Measurements from ENCODE around the gene MED25. TPM values are rescaled to one million over a fixed set of nuclear protein-coding genes. Genes with fewer than 3 reads are reported as not detected.

The MED25 gene
- total RNA-seq, 3 donors from 2014 or later, result 16.3 to 27.5 (median 20.6) TPM

DNA sequence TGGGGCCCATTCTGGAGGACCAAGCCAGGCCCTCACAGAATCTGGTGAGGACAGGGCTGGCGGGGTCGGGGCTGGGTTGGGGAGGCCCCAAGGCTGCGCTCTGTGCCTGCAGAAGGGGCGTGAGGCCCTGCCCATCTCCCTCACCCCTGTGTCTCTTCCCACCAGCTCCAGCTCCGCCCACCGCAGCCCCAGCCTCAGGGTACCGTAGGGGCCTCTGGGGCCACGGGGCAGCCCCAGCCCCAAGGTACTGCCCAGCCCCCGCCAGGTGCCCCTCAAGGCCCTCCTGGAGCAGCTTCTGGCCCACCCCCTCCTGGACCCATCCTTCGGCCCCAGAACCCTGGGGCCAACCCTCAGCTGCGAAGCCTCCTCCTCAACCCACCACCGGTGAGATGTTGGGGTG lies 17.5 kb downstream of the MED25 start:
- H3K4me3 ChIP-seq, result no peak overlapping the region
- no peaks in the 10 kb centered on the region for H3K36me3 ChIP-seq
- H3K27me3 ChIP-seq, result no peaks in the 10 kb centered on the region
- H3K4me1 ChIP-seq, result no peaks in the 10 kb centered on the region
- TF ChIP-seq, protein P1, sequence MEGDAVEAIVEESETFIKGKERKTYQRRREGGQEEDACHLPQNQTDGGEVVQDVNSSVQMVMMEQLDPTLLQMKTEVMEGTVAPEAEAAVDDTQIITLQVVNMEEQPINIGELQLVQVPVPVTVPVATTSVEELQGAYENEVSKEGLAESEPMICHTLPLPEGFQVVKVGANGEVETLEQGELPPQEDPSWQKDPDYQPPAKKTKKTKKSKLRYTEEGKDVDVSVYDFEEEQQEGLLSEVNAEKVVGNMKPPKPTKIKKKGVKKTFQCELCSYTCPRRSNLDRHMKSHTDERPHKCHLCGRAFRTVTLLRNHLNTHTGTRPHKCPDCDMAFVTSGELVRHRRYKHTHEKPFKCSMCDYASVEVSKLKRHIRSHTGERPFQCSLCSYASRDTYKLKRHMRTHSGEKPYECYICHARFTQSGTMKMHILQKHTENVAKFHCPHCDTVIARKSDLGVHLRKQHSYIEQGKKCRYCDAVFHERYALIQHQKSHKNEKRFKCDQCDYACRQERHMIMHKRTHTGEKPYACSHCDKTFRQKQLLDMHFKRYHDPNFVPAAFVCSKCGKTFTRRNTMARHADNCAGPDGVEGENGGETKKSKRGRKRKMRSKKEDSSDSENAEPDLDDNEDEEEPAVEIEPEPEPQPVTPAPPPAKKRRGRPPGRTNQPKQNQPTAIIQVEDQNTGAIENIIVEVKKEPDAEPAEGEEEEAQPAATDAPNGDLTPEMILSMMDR (IDR thresholded peaks at IDR 0.05), result no peak
- no peak for TF ChIP-seq POLR2AphosphoS5 (IDR thresholded peaks at IDR 0.05)
- no peak for TF ChIP-seq POLR2A (IDR thresholded peaks at IDR 0.05)
- no peak overlapping the region for H3K27ac ChIP-seq
- no peaks in the 10 kb centered on the region for H3K9me3 ChIP-seq
- intact Hi-C loops (cut with DNase I; ENCODE audit: low total_unique reads), result no loop called here
- no peak for DNase-seq (ENCODE audit: low spot score in 2 of 2)

DNA sequence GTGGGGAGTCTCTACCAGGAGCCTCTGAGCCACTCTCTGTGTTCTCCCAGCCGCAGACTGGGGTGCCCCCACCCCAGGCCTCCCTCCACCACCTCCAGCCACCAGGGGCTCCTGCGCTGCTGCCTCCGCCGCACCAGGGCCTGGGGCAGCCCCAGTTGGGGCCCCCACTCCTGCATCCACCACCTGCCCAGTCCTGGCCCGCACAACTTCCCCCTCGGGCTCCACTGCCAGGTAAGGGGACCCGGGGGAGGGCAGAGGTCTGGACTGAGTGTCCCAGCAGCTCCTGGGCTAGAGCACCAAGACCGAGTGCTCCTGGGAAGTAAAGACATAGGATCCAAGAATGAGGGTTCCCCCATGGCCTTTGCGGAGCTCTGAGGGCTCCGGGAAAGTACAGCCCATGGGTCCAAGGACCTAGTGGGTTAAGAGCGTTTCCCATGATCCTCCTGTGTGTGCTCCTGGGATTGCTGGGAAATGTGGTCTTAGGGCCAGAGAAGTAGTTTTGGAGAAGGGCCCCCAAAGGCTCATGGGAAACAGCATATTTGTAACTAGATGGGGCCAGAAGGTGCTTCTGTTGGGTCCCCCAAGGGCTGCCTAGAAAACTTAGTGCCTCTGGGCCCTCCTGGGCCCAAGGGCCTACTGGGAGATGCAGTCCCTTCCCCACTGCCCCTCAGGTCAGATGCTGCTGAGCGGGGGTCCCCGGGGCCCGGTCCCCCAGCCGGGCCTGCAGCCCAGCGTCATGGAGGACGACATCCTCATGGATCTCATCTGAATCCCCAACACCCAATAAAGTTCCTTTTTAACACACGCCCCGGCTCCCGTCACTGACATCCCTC lies 18.3 kb downstream of the MED25 start:
- Histone ChIP-seq H3K36me3 (no peaks in the 10 kb centered on the region), H3K9me3 (no peaks in the 10 kb centered on the region), H3K27ac (no peak overlapping the region), H3K27me3 (no peaks in the 10 kb centered on the region), H3K4me3 (no peak overlapping the region), H3K4me1 (no peaks in the 10 kb centered on the region)
- no peak for DNase-seq (ENCODE audit: low spot score in 2 of 2)
- TF ChIP-seq POLR2AphosphoS5 (IDR thresholded peaks at IDR 0.05), result no peak
- TF ChIP-seq, protein P1 (IDR thresholded peaks at IDR 0.05), result no peak
- TF ChIP-seq POLR2A (IDR thresholded peaks at IDR 0.05), result no peak
- intact Hi-C loops (cut with DNase I; ENCODE audit: low total_unique reads), result no loop called here

DNA sequence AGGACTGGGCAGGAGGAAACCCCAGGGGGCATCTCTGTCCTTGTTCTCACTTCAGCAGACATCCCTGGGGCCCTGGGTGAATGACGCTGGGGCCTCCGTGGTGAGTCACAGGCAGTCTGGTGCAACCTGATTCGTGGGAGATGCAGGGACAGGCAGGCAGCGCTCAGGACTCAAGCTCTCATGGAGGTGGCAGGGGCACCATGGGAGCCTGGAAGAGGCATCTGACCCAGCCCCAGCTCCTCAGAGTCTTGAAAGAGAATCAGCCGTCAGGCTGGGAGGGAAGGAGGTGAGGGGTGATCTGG lies 18.9 kb downstream of the MED25 start:
- Histone ChIP-seq H3K36me3 (no peaks in the 10 kb centered on the region), H3K4me1 (no peaks in the 10 kb centered on the region), H3K9me3 (no peaks in the 10 kb centered on the region), H3K4me3 (no peak overlapping the region), H3K27ac (no peak overlapping the region), H3K27me3 (no peaks in the 10 kb centered on the region)
- no peak for TF ChIP-seq POLR2AphosphoS5 (IDR thresholded peaks at IDR 0.05)
- no peak for TF ChIP-seq POLR2A (IDR thresholded peaks at IDR 0.05)
- TF ChIP-seq, protein P1 (IDR thresholded peaks at IDR 0.05), result no peak
- DNase-seq (ENCODE audit: low spot score in 2 of 2), result no peak
- intact Hi-C loops (cut with DNase I; ENCODE audit: low total_unique reads), result no loop called here

DNA sequence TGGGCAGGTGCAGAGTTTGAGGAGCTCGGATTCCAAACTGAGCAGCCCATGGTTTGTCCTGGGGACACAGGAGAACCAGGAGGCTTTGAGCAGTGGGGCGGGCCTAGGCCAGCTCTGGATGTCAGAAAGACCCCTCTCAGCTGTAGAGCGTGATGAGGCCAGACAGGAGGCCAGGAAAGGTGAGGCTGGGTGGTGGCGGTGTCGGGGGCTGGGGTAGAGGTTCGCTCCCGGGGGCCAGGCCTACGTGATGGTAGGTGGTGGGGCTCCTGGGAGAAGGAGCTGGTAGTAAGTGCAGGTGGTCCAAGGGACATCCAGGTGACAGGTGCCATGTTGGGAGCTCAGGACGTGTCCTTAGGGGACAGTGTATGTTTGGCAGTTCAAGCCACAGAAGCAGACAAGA lies 19.3 kb downstream of the MED25 start:
- no peaks in the 10 kb centered on the region for H3K36me3 ChIP-seq
- H3K4me3 ChIP-seq, result no peak overlapping the region
- H3K27ac ChIP-seq, result no peak overlapping the region
- TF ChIP-seq, protein P1 (IDR thresholded peaks at IDR 0.05), result no peak
- no peak for TF ChIP-seq POLR2A (IDR thresholded peaks at IDR 0.05)
- H3K27me3 ChIP-seq, result no peaks in the 10 kb centered on the region
- DNase-seq (ENCODE audit: low spot score in 2 of 2), result no peak
- intact Hi-C loops (cut with DNase I; ENCODE audit: low total_unique reads), result no loop called here
- H3K4me1 ChIP-seq, result no peaks in the 10 kb centered on the region
- H3K9me3 ChIP-seq, result no peaks in the 10 kb centered on the region

DNA sequence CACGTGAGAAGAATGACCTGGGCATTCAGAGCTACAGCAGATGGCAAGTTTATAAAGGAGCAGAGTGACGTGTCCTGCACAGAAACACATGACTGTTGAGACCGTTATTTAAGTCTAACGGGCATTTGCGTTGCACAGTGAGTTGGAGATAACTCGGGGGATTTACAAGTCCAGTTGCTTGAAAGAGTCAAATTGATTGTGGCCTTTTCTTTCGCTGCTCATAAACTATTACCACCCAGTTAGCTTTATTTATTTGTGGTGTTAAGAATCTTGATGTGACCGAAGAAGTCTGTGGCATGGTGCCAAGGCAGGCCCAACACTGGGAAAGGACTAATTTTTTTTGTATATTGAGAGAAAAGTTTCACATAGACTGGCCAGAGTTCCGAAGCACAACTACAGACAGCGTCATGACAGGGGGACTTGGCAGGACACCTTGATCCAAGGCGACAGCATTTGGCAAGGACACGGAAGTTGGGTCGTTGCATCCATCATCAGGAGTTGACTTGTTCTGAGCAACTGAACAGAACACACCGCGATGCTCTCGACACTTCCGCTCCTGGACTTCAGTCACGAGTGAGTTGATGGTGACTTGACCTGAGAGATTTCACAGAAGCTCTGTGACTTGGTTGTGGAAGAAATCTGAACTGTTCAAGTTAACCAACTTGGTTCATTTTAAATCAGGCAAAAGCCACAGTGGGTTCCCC lies 20.9 kb downstream of the MED25 start:
- H3K4me3 ChIP-seq, result no peak overlapping the region
- H3K36me3 ChIP-seq, result no peaks in the 10 kb centered on the region
- DNase-seq (ENCODE audit: low spot score in 2 of 2), result no peak
- intact Hi-C loops (cut with DNase I; ENCODE audit: low total_unique reads), result no loop called here
- no peaks in the 10 kb centered on the region for H3K27me3 ChIP-seq
- H3K4me1 ChIP-seq, result no peaks in the 10 kb centered on the region
- H3K27ac ChIP-seq, result no peak overlapping the region
- no peaks in the 10 kb centered on the region for H3K9me3 ChIP-seq
- TF ChIP-seq POLR2AphosphoS5 (IDR thresholded peaks at IDR 0.05) (no peak), POLR2A (IDR thresholded peaks at IDR 0.05) (no peak)
- TF ChIP-seq, protein P1 (IDR thresholded peaks at IDR 0.05), result no peak
